Measurements from ENCODE around the gene COX7B. TPM values are rescaled to one million over a fixed set of nuclear protein-coding genes. Genes with fewer than 3 reads are reported as not detected.

Gene COX7B
- total RNA-seq, 1 donor from 2014 or later = 142 TPM

GRCh38 chrX:77894921-77895886 lies 4.1 kb upstream of the COX7B start, which contains the start of gene MAGT1:
TSS of gene MAGT1 (minus strand) at chrX:77895435. CDS start at chrX:77895410, 25 bp downstream.
- no peak for TF ChIP-seq CTCF (IDR thresholded peaks at IDR 0.05)
- H3K27me3 Mint-ChIP-seq (ENCODE audit: low read depth) = no peaks in the 10 kb centered on the region
- peaks cover 21% of the 10 kb centered on the region for H3K4me1 Mint-ChIP-seq (ENCODE audit: low read depth)
- peak within 1 kb of the TSS; percentile 83 for H3K4me3 Mint-ChIP-seq (ENCODE audit: unreplicated experiment)
- H3K27ac Mint-ChIP-seq (ENCODE audit: unreplicated experiment) = peak within 1 kb of the TSS; percentile 98
- peaks cover 10% of the 10 kb centered on the region for H3K9me3 Mint-ChIP-seq (ENCODE audit: low read depth)
- H3K36me3 Mint-ChIP-seq (ENCODE audit: low read depth) = no peaks in the 10 kb centered on the region
- peak; percentile 94 for DNase-seq (ENCODE audit: low spot score)

DNA sequence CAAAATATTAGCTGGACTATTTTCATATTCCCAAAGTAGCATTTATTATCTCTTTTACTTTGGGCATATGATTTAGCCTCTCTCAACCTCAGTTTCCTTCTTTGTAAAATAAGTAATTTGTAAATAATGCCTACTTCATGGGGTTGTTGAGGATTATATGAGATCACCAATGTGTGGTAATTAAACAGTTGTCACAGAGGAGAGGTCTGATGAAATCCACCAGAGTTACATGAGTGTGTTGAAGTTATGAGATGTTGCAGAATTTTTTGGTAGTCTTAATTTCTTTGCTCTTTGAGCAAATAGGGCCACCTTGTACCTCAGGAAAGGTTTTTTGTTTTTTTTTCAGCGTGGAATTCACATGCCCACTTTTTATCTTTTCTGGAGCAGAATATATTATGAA lies 1.4 kb downstream of the COX7B start:
- H3K9me3 Mint-ChIP-seq (ENCODE audit: low read depth) = peaks cover 11% of the 10 kb centered on the region
- peak overlapping the region; percentile 92 for H3K27ac Mint-ChIP-seq (ENCODE audit: unreplicated experiment)
- H3K4me1 Mint-ChIP-seq (ENCODE audit: low read depth) = peaks cover 15% of the 10 kb centered on the region
- DNase-seq (ENCODE audit: low spot score) = no peak
- peak overlapping the region; percentile 83 for H3K4me3 Mint-ChIP-seq (ENCODE audit: unreplicated experiment)
- TF ChIP-seq CTCF (IDR thresholded peaks at IDR 0.05) = no peak
- no peaks in the 10 kb centered on the region for H3K27me3 Mint-ChIP-seq (ENCODE audit: low read depth)
- H3K36me3 Mint-ChIP-seq (ENCODE audit: low read depth) = no peaks in the 10 kb centered on the region

DNA sequence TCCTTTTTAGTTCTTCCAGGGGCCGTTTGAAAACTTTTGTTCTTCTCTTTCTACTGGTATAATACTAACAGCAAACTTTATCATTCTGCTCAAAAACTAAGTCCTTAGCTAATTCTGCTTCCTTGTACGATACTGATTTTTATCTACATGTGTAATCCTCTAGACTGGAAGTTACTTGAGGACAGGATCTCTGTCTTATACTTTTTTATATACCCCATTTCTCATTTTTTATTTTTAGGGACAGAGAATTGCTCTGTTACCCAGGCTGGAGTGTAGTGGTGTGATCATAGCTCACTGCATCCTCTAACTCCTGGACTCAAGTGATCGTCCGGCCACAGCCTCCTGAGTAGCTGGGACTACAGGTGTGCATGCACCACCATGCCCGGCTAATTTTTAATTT lies 2.2 kb downstream of the COX7B start:
- Mint-ChIP-seq H3K9me3 (ENCODE audit: low read depth) (peaks cover 10% of the 10 kb centered on the region), H3K36me3 (ENCODE audit: low read depth) (no peaks in the 10 kb centered on the region), H3K27me3 (ENCODE audit: low read depth) (no peaks in the 10 kb centered on the region), H3K27ac (ENCODE audit: unreplicated experiment) (no peak overlapping the region), H3K4me3 (ENCODE audit: unreplicated experiment) (no peak overlapping the region), H3K4me1 (ENCODE audit: low read depth) (peaks cover 15% of the 10 kb centered on the region)
- no peak for TF ChIP-seq CTCF (IDR thresholded peaks at IDR 0.05)
- no peak for DNase-seq (ENCODE audit: low spot score)

- Mint-ChIP-seq H3K4me1 (ENCODE audit: low read depth) (peaks cover 7% of the 10 kb centered on the region), H3K27me3 (ENCODE audit: low read depth) (no peaks in the 10 kb centered on the region), H3K9me3 (ENCODE audit: low read depth) (no peaks in the 10 kb centered on the region), H3K36me3 (ENCODE audit: low read depth) (no peaks in the 10 kb centered on the region), H3K27ac (ENCODE audit: unreplicated experiment) (peak within 1 kb of the TSS; percentile 97), H3K4me3 (ENCODE audit: unreplicated experiment) (peak within 1 kb of the TSS; percentile 97)
- DNase-seq (ENCODE audit: low spot score) = no peak
- peak; percentile 76 for TF ChIP-seq CTCF (IDR thresholded peaks at IDR 0.05)
Measured at GRCh38 chrX:77910108-77910840, 11.0 kb downstream of the COX7B start, which contains the start of gene ATP7A. TSS of gene ATP7A (plus strand) at chrX:77910693. CDS start at chrX:77971642, 60,949 bp downstream.

DNA sequence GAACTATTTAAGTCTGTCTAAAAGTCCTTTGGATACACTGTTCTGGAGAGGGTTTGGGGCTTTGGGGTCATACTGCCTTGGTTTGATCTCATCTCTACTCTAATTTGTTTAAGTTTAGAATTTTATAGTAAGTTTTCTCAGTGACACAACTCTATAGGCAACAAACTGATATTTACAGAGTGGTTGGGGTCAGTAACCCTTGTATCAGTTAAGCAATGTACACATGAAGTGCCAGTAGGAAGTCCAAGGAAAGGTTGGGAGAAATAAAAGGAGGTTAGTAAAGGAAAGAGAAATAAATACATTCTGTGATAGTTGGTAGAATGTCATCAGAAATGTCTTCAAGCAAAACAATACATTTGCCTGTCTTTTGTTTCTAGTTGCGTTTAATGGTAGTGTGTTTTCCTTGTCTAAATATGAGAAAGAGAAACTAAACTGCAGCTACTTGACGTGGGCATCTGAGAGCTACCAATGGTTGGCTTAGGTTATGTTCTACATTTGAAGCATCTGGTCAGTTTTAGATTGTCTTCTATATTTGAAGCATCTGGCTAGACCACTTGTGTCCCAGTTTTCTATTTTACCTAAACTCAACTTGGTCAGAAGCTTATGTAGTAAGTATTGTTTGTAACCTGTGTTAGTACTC lies 18.1 kb downstream of the COX7B start:
- Mint-ChIP-seq H3K9me3 (ENCODE audit: low read depth) (peaks cover 3% of the 10 kb centered on the region), H3K4me3 (ENCODE audit: unreplicated experiment) (no peak overlapping the region), H3K27me3 (ENCODE audit: low read depth) (no peaks in the 10 kb centered on the region), H3K27ac (ENCODE audit: unreplicated experiment) (no peak overlapping the region), H3K36me3 (ENCODE audit: low read depth) (no peaks in the 10 kb centered on the region), H3K4me1 (ENCODE audit: low read depth) (no peaks in the 10 kb centered on the region)
- DNase-seq (ENCODE audit: low spot score) = no peak
- TF ChIP-seq CTCF (IDR thresholded peaks at IDR 0.05) = no peak
